H1 (cell line): Measurements from ENCODE around the gene C12orf76.

ENCODE experiments used
- CTCF ChIP-seq, 3 experiments: IDR thresholded peaks; 1 replicate in 2 of 3; 2 replicates in 1 of 3; pipeline versions ENCODE4 v1.5.1 to v1.6.1; 2011; ENCODE audit warnings: low read length in 3 of 3, mild to moderate bottlenecking in 3 of 3, inconsistent platforms in 2 of 3, low read depth in 1 of 3, moderate library complexity in 1 of 3; ENCODE audit not compliant: insufficient read depth in 1 of 3; ENCODE audit errors: control extremely low read depth in 1 of 3
- POLR2A ChIP-seq, 2 experiments: IDR thresholded peaks; 1 replicate in 1 of 2; 2 replicates in 1 of 2; pipeline ENCODE4 v1.6.1; 2011; ENCODE audit warnings: low read depth in 2 of 2, low read length in 2 of 2, mild to moderate bottlenecking in 2 of 2; ENCODE audit errors: control extremely low read depth in 1 of 2

GRCh38 chr12:110037315-110037714, 11.0 kb downstream of the C12orf76 start:
- no peak for TF ChIP-seq POLR2A (IDR thresholded peaks at IDR 0.05; ENCODE audit: control extremely low read depth in 1 of 2, low read depth in 2 of 2, low read length in 2 of 2)
- no peak for TF ChIP-seq CTCF (IDR thresholded peaks at IDR 0.05; ENCODE audit: control extremely low read depth in 1 of 3, insufficient read depth in 1 of 3, low read depth in 1 of 3, low read length in 3 of 3)
